Measurements from ENCODE around the gene HCK. TPM values are rescaled to one million over a fixed set of nuclear protein-coding genes. Genes with fewer than 3 reads are reported as not detected.
"Not testable (repeated sequence)": the region's sequence is repeated elsewhere in the genome, so short reads cannot be mapped to it uniquely, and the experiment has no call there.

The HCK gene
- total RNA-seq, 2 donors from 2014 or later: 1.3 to 7.5 TPM

DNA sequence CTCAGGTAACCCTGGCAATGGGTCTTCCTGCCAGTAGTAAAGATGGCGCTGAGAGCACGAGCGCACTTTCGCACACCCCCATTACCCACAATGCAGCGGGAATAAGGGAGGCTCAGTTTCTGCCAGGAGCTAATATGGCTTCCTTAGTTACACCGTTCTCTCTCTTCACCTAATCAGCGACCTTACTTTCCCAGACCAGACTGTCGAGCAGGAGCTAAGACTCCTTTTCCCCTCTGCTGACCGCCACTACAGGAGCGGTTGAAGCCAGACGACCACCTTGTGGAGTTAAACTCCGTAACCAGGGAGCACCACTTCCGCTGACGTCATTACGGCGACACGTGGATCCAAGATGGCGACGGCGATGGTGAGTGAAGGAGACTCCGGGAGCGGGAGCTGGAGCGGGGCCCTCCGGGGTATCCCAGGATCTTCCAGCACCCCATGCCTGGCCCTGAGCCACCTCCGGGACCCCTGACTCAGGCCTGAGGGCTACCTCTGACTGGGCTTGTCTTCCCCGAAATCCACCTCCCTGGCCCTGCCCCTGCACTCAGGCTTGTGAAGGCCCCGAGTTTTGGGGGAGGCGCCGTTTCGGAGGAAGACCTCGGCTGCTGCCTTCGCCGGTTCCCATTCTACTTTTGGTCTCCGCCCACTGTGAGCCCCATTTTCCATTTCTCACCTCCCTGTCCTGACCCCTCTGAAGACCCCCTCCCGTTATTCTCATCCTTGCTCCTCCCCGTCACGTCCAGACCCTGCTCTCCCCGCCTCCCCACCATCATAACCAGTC, 57.5 kb downstream of the HCK start, which contains the start of gene TM9SF4:
Gene TM9SF4, plus strand, starts transcription at position 323 of the 781 bp plus-strand sequence. Its CDS starts 27 bp downstream, at position 350.
- H3K27me3 Mint-ChIP-seq: no peaks in the 10 kb centered on the region

DNA sequence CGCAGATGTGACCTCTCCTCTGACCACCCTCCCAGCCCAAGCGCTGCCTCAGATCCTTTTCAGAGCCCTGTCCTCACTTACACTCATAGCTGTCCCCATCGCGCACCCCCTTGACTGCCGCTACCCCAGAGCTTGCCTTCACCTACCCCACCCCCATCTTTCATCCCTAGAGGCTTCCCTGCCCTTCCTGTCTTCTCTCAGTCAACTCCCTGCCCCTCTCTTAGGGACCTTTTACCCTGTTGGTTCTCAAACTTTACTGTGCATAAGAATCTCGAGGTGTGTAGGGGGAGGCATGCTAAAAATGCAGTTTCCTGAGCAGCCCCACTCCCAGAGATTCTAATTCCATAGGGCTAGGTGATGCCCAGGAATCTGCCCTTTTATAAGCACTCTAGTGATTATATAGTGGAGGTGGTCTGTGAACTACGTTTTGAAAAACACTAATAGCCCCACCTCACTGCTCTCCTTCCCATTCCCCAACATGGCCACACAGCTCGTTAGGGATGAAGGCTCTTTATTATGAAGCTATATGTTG, 58.2 kb downstream of the HCK start:
- Mint-ChIP-seq H3K4me1 (peaks cover 30% of the 10 kb centered on the region), H3K27me3 (no peaks in the 10 kb centered on the region), H3K27ac (peak overlapping the region; percentile 100), H3K4me3 (peak overlapping the region; percentile 97), H3K36me3 (ENCODE audit: low read depth) (peaks cover 6% of the 10 kb centered on the region)
- H3K9me3 ChIP-seq (ENCODE audit: control insufficient read depth, low read length, poor library complexity, severe bottlenecking): no peaks in the 10 kb centered on the region
- DNase-seq: no peak
- ATAC-seq: no peak

More for the DNA sequence above, 57.5 kb downstream of the HCK start, which contains the start of gene TM9SF4:
- Mint-ChIP-seq H3K4me1 (peaks cover 26% of the 10 kb centered on the region), H3K4me3 (peak within 1 kb of the TSS; percentile 97), H3K27ac (peak within 1 kb of the TSS; percentile 100), H3K36me3 (ENCODE audit: low read depth) (peaks cover 6% of the 10 kb centered on the region)
- no peaks in the 10 kb centered on the region for H3K9me3 ChIP-seq (ENCODE audit: control insufficient read depth, low read length, poor library complexity, severe bottlenecking)
- ATAC-seq: peak; percentile 94
- DNase-seq: peak; percentile 68 to 80 (median 73)

DNA sequence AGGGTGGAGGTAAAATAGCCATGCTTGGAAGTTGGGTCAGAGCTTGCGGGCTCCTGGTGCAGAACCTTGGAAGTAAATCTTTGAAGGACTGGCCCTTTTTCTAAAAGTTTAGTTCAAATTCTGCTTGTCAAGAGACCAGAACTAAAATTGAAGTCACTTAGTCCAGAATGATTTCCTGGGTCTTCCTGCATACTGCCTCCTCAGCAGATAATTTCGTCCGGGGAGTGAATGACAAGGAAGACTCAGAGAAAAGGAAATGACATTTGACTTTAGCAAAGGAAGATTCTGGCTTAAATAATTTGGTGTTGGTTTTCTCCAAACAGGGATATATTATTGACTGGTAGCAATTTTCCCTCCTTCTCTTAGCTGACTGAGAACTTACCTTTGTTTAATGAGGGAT, 58.7 kb downstream of the HCK start:
- H3K4me3 Mint-ChIP-seq: peak overlapping the region; percentile 97
- ATAC-seq (no peak), DNase-seq (no peak)
- no peaks in the 10 kb centered on the region for H3K27me3 Mint-ChIP-seq
- peaks cover 6% of the 10 kb centered on the region for H3K36me3 Mint-ChIP-seq (ENCODE audit: low read depth)
- no peaks in the 10 kb centered on the region for H3K9me3 ChIP-seq (ENCODE audit: control insufficient read depth, low read length, poor library complexity, severe bottlenecking)
- H3K4me1 Mint-ChIP-seq: peaks cover 33% of the 10 kb centered on the region
- H3K27ac Mint-ChIP-seq: peak overlapping the region; percentile 100

DNA sequence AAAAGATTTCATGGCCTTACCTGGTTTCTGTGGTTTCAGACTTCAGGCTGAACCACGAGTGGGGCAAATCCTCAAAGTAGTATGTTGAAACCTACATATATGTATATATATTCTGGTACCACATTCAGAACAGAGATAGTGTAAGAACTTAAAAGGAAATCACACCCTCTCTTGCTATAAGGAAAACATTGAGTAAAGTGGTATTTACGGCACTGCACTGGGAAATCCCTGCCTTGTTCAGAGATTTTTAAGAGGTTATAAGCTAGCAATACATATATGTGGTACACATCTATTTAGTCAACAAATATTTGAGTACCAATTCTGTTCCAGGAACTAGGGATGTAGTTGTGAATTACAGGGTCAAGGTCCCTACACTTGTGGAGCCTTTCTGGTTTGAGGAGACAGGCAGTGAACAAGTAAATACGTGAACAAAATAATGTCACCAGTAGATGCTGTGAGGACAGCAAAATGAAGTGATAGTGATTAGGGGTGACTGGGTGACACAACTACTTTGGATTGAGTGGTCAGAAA, 59.2 kb downstream of the HCK start:
- DNase-seq: no peak
- Mint-ChIP-seq H3K27me3 (no peaks in the 10 kb centered on the region), H3K36me3 (ENCODE audit: low read depth) (peaks cover 6% of the 10 kb centered on the region), H3K4me3 (peak overlapping the region; percentile 97), H3K4me1 (peaks cover 36% of the 10 kb centered on the region), H3K27ac (peak overlapping the region; percentile 100)
- no peak for ATAC-seq
- no peaks in the 10 kb centered on the region for H3K9me3 ChIP-seq (ENCODE audit: control insufficient read depth, low read length, poor library complexity, severe bottlenecking)

DNA sequence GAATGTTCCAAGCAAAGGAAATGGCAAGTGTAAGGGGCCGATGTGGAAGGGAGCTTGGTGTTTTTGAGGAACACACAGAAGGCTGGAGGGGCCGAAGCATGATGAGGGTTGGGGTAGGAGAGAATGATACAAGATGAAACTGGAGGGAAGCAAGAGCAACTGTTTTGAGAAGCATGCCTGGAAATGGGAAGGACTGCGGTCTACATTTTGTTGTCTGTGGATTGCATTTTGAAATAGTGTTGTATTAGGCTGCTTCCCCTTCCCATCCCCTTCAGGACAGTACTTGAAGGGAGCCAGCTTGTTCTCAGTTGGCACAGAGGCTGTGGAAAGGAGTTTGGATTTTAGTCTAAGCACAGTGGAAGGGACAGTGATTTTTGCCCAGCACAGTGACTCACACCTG, 59.7 kb downstream of the HCK start:
- DNase-seq: no peak
- Mint-ChIP-seq H3K36me3 (ENCODE audit: low read depth) (peaks cover 6% of the 10 kb centered on the region), H3K27me3 (no peaks in the 10 kb centered on the region), H3K27ac (peak overlapping the region; percentile 100), H3K4me1 (peaks cover 40% of the 10 kb centered on the region), H3K4me3 (peak overlapping the region; percentile 68)
- H3K9me3 ChIP-seq (ENCODE audit: control insufficient read depth, low read length, poor library complexity, severe bottlenecking): no peaks in the 10 kb centered on the region
- no peak for ATAC-seq

DNA sequence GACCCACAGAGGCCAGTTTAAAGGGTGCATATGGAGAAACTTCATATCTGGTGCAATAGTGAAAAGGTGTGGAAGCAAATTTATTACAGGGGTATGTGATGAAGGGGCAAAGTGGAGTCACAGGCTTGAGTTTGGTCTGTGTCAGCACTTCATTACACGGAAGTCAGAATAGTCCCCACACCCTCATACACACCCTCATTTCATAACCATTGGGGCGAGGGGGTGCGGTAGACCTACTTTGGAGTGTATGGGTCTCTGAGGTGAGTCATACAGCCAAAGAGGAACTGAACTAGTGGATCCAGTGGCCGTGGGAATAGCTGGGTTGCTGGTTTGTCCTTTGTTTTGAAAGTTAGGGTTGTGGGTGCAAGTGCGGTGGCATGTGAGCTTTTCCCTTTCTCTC, 60.8 kb downstream of the HCK start:
- Mint-ChIP-seq H3K27ac (peak overlapping the region; percentile 100), H3K4me1 (peaks cover 43% of the 10 kb centered on the region), H3K4me3 (no peak overlapping the region), H3K36me3 (ENCODE audit: low read depth) (peaks cover 6% of the 10 kb centered on the region), H3K27me3 (no peaks in the 10 kb centered on the region)
- no peak for DNase-seq
- H3K9me3 ChIP-seq (ENCODE audit: control insufficient read depth, low read length, poor library complexity, severe bottlenecking): no peaks in the 10 kb centered on the region
- no peak for ATAC-seq

DNA sequence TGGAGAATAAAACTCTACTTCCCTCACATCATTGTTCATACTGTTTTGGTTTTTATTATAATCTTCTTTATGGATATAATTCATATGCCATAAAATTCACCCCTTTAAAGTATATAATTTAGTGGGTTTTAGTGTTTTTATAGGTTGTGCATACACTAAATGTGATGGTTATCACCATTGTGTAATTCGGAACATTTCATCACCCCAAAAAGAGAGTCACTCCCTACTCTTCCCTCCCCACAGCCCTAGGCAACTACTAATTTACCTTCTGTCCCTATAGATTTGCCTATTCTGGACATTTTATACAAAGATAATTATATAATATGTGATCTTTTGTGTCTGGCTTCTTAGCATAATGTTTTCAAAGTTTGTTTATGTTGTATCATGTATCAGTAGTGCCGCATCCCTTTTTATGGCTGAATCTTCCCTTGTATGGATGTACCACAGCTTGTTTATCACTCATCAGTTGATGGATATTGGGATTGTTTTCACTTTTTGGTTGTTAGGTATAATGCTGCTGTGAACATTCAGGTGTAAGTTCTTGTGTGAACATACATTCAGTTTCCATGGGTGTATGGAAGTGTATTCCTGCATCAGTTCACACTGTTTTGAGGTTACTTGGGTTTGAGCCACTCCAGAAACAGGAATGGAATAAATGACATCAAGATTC, 61.7 kb downstream of the HCK start:
- H3K4me1 Mint-ChIP-seq: peaks cover 43% of the 10 kb centered on the region
- DNase-seq: no peak
- peak overlapping the region; percentile 100 for H3K27ac Mint-ChIP-seq
- ATAC-seq: no peak
- H3K4me3 Mint-ChIP-seq: no peak overlapping the region
- no peaks in the 10 kb centered on the region for H3K9me3 ChIP-seq (ENCODE audit: control insufficient read depth, low read length, poor library complexity, severe bottlenecking)
- no peaks in the 10 kb centered on the region for H3K27me3 Mint-ChIP-seq
- H3K36me3 Mint-ChIP-seq (ENCODE audit: low read depth): peaks cover 6% of the 10 kb centered on the region

DNA sequence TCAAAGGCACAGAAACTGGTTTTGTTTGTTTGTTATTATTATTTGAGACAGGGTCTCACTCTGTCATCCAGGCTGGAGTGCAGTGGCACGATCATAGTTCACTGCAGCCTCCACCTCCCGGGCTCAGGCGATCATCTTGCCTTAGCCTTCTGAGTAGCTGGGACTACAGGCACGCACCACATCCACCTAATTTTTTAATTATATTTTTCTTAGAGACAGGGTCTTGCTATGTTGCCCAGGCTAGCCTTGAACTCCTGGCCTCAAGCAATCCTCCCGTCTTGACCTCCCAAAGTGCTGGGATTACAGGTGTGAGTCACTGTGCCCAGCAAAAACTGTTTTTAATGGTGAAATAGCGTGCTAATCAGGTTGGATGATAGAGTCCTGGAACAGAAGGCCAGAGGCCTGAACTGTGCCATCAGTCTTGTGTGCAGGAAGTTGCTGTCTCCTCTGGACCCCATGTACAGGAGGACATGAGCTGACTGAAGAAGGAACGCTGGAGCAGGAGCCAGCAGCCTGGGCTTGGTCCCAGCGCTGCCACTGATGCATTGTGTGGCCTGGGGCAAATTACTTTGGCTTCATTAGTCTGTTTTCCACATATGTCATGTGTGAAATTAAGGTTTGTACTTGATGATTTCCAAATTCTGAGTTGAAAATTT, 62.4 kb downstream of the HCK start:
- peaks cover 4% of the 10 kb centered on the region for H3K36me3 Mint-ChIP-seq (ENCODE audit: low read depth)
- peaks cover 43% of the 10 kb centered on the region for H3K4me1 Mint-ChIP-seq
- H3K9me3 ChIP-seq (ENCODE audit: control insufficient read depth, low read length, poor library complexity, severe bottlenecking): no peaks in the 10 kb centered on the region
- no peak for DNase-seq
- no peaks in the 10 kb centered on the region for H3K27me3 Mint-ChIP-seq
- no peak for ATAC-seq
- no peak overlapping the region for H3K27ac Mint-ChIP-seq
- no peak overlapping the region for H3K4me3 Mint-ChIP-seq

DNA sequence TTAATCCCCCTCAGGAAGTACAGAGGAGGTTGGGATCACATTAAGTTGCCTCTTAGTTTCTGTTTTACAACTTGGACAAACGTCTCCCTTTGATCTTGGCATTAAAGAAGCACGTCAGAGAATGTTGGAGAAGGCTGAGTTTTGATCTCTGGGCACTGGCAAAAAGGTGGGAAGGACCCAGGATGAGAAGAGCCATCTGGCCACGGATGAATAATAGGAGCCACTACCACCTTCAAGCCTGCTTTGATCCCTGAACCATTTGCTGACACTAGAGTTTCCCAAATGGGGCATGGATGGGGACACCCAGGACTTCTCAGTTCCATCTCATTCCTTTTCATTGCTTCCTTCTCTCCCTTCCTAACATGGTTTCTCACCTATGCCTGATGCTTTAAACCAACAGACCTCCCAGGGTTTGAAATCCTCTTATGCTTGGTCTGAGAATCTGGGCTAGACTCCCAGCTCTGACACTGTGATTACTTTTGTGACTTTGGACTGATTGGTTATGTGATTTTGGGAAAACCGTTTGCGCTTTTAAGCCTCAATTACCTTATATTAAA, 63.2 kb downstream of the HCK start:
- no peak for DNase-seq
- peak overlapping the region; percentile 57 for H3K27ac Mint-ChIP-seq
- no peaks in the 10 kb centered on the region for H3K9me3 ChIP-seq (ENCODE audit: control insufficient read depth, low read length, poor library complexity, severe bottlenecking)
- peaks cover 39% of the 10 kb centered on the region for H3K4me1 Mint-ChIP-seq
- H3K27me3 Mint-ChIP-seq: no peaks in the 10 kb centered on the region
- H3K4me3 Mint-ChIP-seq: no peak overlapping the region
- H3K36me3 Mint-ChIP-seq (ENCODE audit: low read depth): peaks cover 3% of the 10 kb centered on the region
- no peak for ATAC-seq

DNA sequence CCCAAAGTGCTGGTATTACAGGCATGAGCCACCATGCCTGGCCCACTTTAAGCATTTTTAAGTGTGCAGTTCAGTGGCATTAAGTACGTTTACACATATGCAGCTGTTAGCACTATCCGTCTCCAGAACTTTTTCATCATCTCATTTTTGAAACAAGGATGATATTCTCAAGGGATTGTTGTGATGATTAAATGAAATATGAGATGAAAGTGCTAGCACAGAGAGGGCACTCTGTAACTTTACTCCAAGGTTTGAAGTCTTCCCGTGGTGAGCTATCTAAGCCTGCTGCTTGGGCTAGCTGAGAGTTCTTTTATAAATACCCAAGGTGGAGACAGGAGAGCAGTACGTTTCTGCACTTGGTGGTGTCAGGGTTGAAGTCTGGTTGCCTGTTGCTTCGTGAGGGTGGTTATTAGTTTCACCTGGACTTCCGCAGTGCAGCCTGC, 64.1 kb downstream of the HCK start:
- Mint-ChIP-seq H3K4me3 (no peak overlapping the region), H3K27me3 (no peaks in the 10 kb centered on the region), H3K4me1 (peaks cover 40% of the 10 kb centered on the region), H3K27ac (peak overlapping the region; percentile 57), H3K36me3 (ENCODE audit: low read depth) (peaks cover 3% of the 10 kb centered on the region)
- H3K9me3 ChIP-seq (ENCODE audit: control insufficient read depth, low read length, poor library complexity, severe bottlenecking): no peaks in the 10 kb centered on the region
- DNase-seq (no peak), ATAC-seq (no peak)

DNA sequence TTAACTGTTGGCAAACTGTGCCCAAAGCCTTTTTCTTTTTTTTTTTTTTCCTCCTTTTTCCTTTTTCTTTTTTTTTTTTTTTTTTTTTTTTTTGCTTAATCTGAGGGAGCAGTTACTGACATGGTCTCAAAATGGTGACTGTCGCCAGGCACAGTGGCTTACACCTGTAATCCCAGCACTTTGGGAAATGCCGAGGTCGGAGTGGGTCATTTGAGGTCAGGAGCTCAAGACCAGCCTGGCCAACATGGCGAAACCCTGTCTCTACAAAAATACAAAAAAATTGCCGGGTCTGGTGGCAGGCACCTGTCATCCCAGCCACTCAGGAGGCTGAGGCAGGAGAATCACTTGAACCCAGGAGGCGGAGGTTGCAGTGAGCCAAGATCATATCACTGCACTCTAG, 64.8 kb downstream of the HCK start:
- not testable (repeated sequence) for H3K9me3 ChIP-seq (ENCODE audit: control insufficient read depth, low read length, poor library complexity, severe bottlenecking); DNase-seq; H3K36me3 Mint-ChIP-seq (ENCODE audit: low read depth); H3K4me3 Mint-ChIP-seq; H3K27me3 Mint-ChIP-seq; ATAC-seq
- peak overlapping the region; percentile 57 for H3K27ac Mint-ChIP-seq
- H3K4me1 Mint-ChIP-seq: peaks cover 35% of the 10 kb centered on the region

DNA sequence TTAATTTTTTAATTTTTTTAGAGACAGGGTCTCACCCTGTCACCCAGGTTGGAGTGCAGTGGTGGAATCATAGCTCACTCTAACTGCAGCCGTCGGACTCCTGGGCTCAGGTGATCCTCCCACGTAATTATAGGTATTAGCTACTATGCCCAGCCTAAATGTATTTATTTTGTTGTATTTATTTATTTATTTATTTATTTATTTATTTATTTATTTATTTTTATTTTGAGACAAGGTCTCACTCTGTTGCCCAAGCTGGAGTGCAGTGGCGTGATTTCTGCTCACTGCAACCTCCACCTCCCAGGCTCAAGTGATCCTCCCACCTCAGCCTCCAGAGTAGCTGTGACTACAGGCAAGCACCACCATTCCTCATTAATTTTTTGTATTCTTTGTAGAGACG, 66.4 kb downstream of the HCK start:
- peaks cover 24% of the 10 kb centered on the region for H3K4me1 Mint-ChIP-seq
- H3K27me3 Mint-ChIP-seq; ATAC-seq; H3K4me3 Mint-ChIP-seq; H3K9me3 ChIP-seq (ENCODE audit: control insufficient read depth, low read length, poor library complexity, severe bottlenecking); H3K27ac Mint-ChIP-seq; H3K36me3 Mint-ChIP-seq (ENCODE audit: low read depth); DNase-seq: not testable (repeated sequence)
